GM23338 (cell line): ENCODE data around the gene CNDP2. TPM values are rescaled to one million over a fixed set of nuclear protein-coding genes. Genes with fewer than 3 reads are reported as not detected.

Experiments used
- ATAC-seq: fragments of 200-7000 bp; cut with Tn5 transposase; 3 replicates; pipeline ENCODE4 v1.9.1; 2020
- DNase-seq: peaks from one replicate; pipeline ENCODE4 v3.0.0-alpha.2; 2015; ENCODE audit warnings: low spot score
- H2AFZ ChIP-seq: fragments of 200-600 bp; sonication (generic); 2 replicates; pipeline ENCODE4 v1.8.0; 2016; ENCODE audit warnings: antibody characterized with exemption, mild to moderate bottlenecking, moderate library complexity
- H3F3A ChIP-seq: fragments of 200-600 bp; sonication (generic); replicated peaks from 2 replicates; pipeline ENCODE4 v1.8.0; 2017; ENCODE audit warnings: antibody characterized with exemption, mixed run types, low read depth
- H3K27ac ChIP-seq: fragments of 200-600 bp; sonication (generic); 2 replicates; pipeline ENCODE4 v1.6.1; 2016; ENCODE audit warnings: low read depth
- H3K27me3 ChIP-seq: fragments of 200-600 bp; sonication (generic); 2 replicates; pipeline ENCODE4 v1.8.0; 2016; ENCODE audit warnings: mild to moderate bottlenecking, mixed run types, moderate library complexity; ENCODE audit not compliant: insufficient read depth
- H3K36me3 ChIP-seq: fragments of 200-600 bp; sonication (generic); 2 replicates; pipeline ENCODE4 v1.8.0; 2016; ENCODE audit warnings: mild to moderate bottlenecking; ENCODE audit not compliant: insufficient read depth
- H3K4me1 ChIP-seq: fragments of 200-600 bp; sonication (generic); 2 replicates; pipeline ENCODE4 v1.8.0; 2016; ENCODE audit warnings: mild to moderate bottlenecking, moderate library complexity; ENCODE audit not compliant: insufficient read depth
- H3K4me2 ChIP-seq: fragments of 200-600 bp; sonication (generic); 2 replicates; pipeline ENCODE4 v1.7.1; 2017; ENCODE audit warnings: mixed run types
- H3K4me3 ChIP-seq: fragments of 200-600 bp; sonication (generic); 2 replicates; pipeline ENCODE4 v1.6.1; 2016; ENCODE audit warnings: mixed run types
- H3K79me2 ChIP-seq: fragments of 200-600 bp; sonication (generic); replicated peaks from 2 replicates; pipeline ENCODE4 v1.8.0; 2017; ENCODE audit warnings: mild to moderate bottlenecking; ENCODE audit not compliant: insufficient read depth
- H3K9me2 ChIP-seq: fragments of 200-600 bp; sonication (generic); 2 replicates; pipeline ENCODE4 v1.8.0; 2017; ENCODE audit not compliant: insufficient read depth
- H4K20me1 ChIP-seq: fragments of 200-600 bp; sonication (generic); replicated peaks from 2 replicates; pipeline ENCODE4 v1.8.0; 2017; ENCODE audit warnings: mild to moderate bottlenecking; ENCODE audit not compliant: insufficient read depth
- H3K27ac Mint-ChIP-seq: 2 replicates; pipeline ENCODE4 v1.8.0; 2020; ENCODE audit warnings: inconsistent platforms, mild to moderate bottlenecking, moderate library complexity, mixed read lengths
- H3K27me3 Mint-ChIP-seq: 3 replicates; pipeline ENCODE4 v1.8.0; 2022; ENCODE audit warnings: low read depth, mild to moderate bottlenecking, moderate library complexity, mixed read lengths, inconsistent platforms; ENCODE audit not compliant: insufficient read depth, poor library complexity
- H3K36me3 Mint-ChIP-seq: 3 replicates; pipeline ENCODE4 v1.8.0; 2021; ENCODE audit warnings: low read depth, mild to moderate bottlenecking, inconsistent platforms, moderate library complexity, mixed read lengths
- H3K4me1 Mint-ChIP-seq: 3 replicates; pipeline ENCODE4 v1.8.0; 2020; ENCODE audit warnings: mild to moderate bottlenecking, inconsistent platforms, mixed read lengths
- H3K4me3 Mint-ChIP-seq: 3 replicates; pipeline ENCODE4 v1.8.0; 2021; ENCODE audit warnings: moderate library complexity, mild to moderate bottlenecking, inconsistent platforms, mixed read lengths
- H3K9me3 Mint-ChIP-seq: 3 replicates; pipeline ENCODE4 v1.8.0; 2020; ENCODE audit warnings: moderate library complexity, mild to moderate bottlenecking, inconsistent platforms, mixed read lengths
- CREB1 ChIP-seq: fragments of 250-450 bp; sonication (Bioruptor Pico); IDR thresholded peaks from 2 replicates; pipeline ENCODE4 v1.5.0; 2020; ENCODE audit warnings: low read depth, mild to moderate bottlenecking, moderate library complexity
- EZH2phosphoT487 ChIP-seq: fragments of 200-600 bp; sonication (generic); IDR thresholded peaks from one replicate; pipeline ENCODE4 v1.8.1; 2018; ENCODE audit warnings: antibody characterized with exemption; ENCODE audit not compliant: unreplicated experiment
- JUNB ChIP-seq: IDR thresholded peaks from one replicate; pipeline ENCODE4 v1.6.1; 2016; ENCODE audit warnings: antibody characterized with exemption; ENCODE audit not compliant: unreplicated experiment
- NANOG ChIP-seq: IDR thresholded peaks from 2 replicates; pipeline ENCODE4 v1.6.1; 2016; ENCODE audit warnings: antibody characterized with exemption, borderline replicate concordance
- REST ChIP-seq: IDR thresholded peaks from one replicate; pipeline ENCODE4 v1.6.1; 2018; ENCODE audit warnings: antibody characterized with exemption; ENCODE audit not compliant: unreplicated experiment
- STAT1 ChIP-seq: IDR thresholded peaks from one replicate; pipeline ENCODE4 v1.6.1; 2016; ENCODE audit warnings: antibody characterized with exemption; ENCODE audit not compliant: unreplicated experiment
- ZNF114 ChIP-seq: fragments of 250-450 bp; sonication (Bioruptor Pico); IDR thresholded peaks from 2 replicates; pipeline ENCODE4 v1.5.0; 2020; ENCODE audit warnings: mild to moderate bottlenecking, moderate library complexity
- ZNF331 ChIP-seq: fragments of 250-450 bp; sonication (Bioruptor Pico); IDR thresholded peaks from 2 replicates; pipeline ENCODE4 v1.5.0; 2020; ENCODE audit warnings: low read depth, mild to moderate bottlenecking, moderate library complexity
- polyA plus RNA-seq: library from polyadenylated mRNA; unstranded; fragments of >200 nt; fragmentation: Nextera tagmentation; extraction: Ambion mirVana; gene quantifications from 2 replicates; pipeline ENCODE4 v1.2.1, GENCODE V29; 2016
- total RNA-seq: library from RNA; depleted of rRNA; stranded (reverse); fragments of >200 nt; shearing (Covaris generic); gene quantifications from 2 replicates; pipeline ENCODE4 v1.2.3, GENCODE V29; 2014
- TF ChIP-seq, protein P1 (sequence below), 2 experiments: fragments of 200-600 bp in 1 of 2; sonication (generic) in 1 of 2; conservative IDR thresholded peaks; 2 replicates each; pipeline versions ENCODE4 v1.5.1 to v1.6.1; 2016 to 2017; ENCODE audit warnings: antibody characterized with exemption in 2 of 2, low read depth in 2 of 2, mild to moderate bottlenecking in 2 of 2, moderate library complexity in 1 of 2
- TF ChIP-seq, protein P2 (sequence below): fragments of 250-450 bp; sonication (Bioruptor Pico); IDR thresholded peaks from 2 replicates; pipeline ENCODE4 v1.5.0; 2020; ENCODE audit warnings: mild to moderate bottlenecking, moderate library complexity

CNDP2 gene
- total and polyA plus RNA-seq, 2 experiments from 2014 or later = 116 to 175 TPM

- TF ChIP-seq, protein P1, sequence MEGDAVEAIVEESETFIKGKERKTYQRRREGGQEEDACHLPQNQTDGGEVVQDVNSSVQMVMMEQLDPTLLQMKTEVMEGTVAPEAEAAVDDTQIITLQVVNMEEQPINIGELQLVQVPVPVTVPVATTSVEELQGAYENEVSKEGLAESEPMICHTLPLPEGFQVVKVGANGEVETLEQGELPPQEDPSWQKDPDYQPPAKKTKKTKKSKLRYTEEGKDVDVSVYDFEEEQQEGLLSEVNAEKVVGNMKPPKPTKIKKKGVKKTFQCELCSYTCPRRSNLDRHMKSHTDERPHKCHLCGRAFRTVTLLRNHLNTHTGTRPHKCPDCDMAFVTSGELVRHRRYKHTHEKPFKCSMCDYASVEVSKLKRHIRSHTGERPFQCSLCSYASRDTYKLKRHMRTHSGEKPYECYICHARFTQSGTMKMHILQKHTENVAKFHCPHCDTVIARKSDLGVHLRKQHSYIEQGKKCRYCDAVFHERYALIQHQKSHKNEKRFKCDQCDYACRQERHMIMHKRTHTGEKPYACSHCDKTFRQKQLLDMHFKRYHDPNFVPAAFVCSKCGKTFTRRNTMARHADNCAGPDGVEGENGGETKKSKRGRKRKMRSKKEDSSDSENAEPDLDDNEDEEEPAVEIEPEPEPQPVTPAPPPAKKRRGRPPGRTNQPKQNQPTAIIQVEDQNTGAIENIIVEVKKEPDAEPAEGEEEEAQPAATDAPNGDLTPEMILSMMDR (conservative IDR thresholded peaks at IDR 0.05; ENCODE audit: low read depth in 2 of 2) = no peak
- no peak for TF ChIP-seq NANOG
- TF ChIP-seq, protein P2, sequence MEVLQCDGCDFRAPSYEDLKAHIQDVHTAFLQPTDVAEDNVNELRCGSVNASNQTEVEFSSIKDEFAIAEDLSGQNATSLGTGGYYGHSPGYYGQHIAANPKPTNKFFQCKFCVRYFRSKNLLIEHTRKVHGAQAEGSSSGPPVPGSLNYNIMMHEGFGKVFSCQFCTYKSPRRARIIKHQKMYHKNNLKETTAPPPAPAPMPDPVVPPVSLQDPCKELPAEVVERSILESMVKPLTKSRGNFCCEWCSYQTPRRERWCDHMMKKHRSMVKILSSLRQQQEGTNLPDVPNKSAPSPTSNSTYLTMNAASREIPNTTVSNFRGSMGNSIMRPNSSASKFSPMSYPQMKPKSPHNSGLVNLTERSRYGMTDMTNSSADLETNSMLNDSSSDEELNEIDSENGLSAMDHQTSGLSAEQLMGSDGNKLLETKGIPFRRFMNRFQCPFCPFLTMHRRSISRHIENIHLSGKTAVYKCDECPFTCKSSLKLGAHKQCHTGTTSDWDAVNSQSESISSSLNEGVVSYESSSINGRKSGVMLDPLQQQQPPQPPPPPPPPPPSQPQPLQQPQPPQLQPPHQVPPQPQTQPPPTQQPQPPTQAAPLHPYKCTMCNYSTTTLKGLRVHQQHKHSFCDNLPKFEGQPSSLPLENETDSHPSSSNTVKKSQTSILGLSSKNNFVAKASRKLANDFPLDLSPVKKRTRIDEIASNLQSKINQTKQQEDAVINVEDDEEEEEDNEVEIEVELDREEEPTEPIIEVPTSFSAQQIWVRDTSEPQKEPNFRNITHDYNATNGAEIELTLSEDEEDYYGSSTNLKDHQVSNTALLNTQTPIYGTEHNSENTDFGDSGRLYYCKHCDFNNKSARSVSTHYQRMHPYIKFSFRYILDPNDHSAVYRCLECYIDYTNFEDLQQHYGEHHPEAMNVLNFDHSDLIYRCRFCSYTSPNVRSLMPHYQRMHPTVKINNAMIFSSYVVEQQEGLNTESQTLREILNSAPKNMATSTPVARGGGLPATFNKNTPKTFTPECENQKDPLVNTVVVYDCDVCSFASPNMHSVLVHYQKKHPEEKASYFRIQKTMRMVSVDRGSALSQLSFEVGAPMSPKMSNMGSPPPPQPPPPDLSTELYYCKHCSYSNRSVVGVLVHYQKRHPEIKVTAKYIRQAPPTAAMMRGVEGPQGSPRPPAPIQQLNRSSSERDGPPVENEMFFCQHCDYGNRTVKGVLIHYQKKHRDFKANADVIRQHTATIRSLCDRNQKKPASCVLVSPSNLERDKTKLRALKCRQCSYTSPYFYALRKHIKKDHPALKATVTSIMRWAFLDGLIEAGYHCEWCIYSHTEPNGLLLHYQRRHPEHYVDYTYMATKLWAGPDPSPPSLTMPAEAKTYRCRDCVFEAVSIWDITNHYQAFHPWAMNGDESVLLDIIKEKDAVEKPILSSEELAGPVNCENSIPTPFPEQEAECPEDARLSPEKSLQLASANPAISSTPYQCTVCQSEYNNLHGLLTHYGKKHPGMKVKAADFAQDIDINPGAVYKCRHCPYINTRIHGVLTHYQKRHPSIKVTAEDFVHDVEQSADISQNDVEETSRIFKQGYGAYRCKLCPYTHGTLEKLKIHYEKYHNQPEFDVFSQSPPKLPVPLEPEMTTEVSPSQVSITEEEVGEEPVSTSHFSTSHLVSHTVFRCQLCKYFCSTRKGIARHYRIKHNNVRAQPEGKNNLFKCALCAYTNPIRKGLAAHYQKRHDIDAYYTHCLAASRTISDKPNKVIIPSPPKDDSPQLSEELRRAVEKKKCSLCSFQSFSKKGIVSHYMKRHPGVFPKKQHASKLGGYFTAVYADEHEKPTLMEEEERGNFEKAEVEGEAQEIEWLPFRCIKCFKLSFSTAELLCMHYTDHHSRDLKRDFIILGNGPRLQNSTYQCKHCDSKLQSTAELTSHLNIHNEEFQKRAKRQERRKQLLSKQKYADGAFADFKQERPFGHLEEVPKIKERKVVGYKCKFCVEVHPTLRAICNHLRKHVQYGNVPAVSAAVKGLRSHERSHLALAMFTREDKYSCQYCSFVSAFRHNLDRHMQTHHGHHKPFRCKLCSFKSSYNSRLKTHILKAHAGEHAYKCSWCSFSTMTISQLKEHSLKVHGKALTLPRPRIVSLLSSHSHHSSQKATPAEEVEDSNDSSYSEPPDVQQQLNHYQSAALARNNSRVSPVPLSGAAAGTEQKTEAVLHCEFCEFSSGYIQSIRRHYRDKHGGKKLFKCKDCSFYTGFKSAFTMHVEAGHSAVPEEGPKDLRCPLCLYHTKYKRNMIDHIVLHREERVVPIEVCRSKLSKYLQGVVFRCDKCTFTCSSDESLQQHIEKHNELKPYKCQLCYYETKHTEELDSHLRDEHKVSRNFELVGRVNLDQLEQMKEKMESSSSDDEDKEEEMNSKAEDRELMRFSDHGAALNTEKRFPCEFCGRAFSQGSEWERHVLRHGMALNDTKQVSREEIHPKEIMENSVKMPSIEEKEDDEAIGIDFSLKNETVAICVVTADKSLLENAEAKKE (CRISPR knock-in tag) = no peak
Observed at GRCh38 chr18:74478316-74478715, 17.8 kb upstream of the CNDP2 start (continued).

- no peaks in the 10 kb centered on the region for H3K4me1 ChIP-seq
- H3K27ac ChIP-seq = no peak overlapping the region
- Mint-ChIP-seq H3K4me1 (peaks cover 10% of the 10 kb centered on the region; the same call in 2 of the 3 replicates), H3K36me3 (no peaks in the 10 kb centered on the region), H3K27me3 (peaks cover 2% of the 10 kb centered on the region), H3K27ac (no peak overlapping the region), H3K4me3 (no peak overlapping the region), H3K9me3 (no peaks in the 10 kb centered on the region)
- H3K4me2 ChIP-seq = no peak overlapping the region
- no peaks in the 10 kb centered on the region for H3K79me2 ChIP-seq
- no peak for ATAC-seq
- DNase-seq = no peak
- no peaks in the 10 kb centered on the region for H4K20me1 ChIP-seq
- no peak overlapping the region for H3K4me3 ChIP-seq
- no peaks in the 10 kb centered on the region for H3K36me3 ChIP-seq
- no peaks in the 10 kb centered on the region for H3K9me2 ChIP-seq
- no peak overlapping the region; the same call in 1 of the 2 replicates for H2AFZ ChIP-seq
- H3K27me3 ChIP-seq = no peaks in the 10 kb centered on the region
- H3F3A ChIP-seq = no peaks in the 10 kb centered on the region
- no peak for TF ChIP-seq EZH2phosphoT487
- no peak for TF ChIP-seq JUNB
- TF ChIP-seq ZNF114 (CRISPR knock-in tag) = no peak
- TF ChIP-seq, protein P1 (conservative IDR thresholded peaks at IDR 0.05; ENCODE audit: low read depth in 2 of 2) = no peak
- no peak for TF ChIP-seq CREB1 (CRISPR knock-in tag)
- no peak for TF ChIP-seq REST
- TF ChIP-seq STAT1 = no peak
- TF ChIP-seq NANOG = no peak
- TF ChIP-seq ZNF331 = no peak
Observed at GRCh38 chr18:74478880-74479279, 17.3 kb upstream of the CNDP2 start.
